Brain microvascular endothelial cell (primary cell): ENCODE data around the gene NRXN2.

ENCODE experiments used
- DNase-seq: peaks from one replicate; pipeline ENCODE4 v3.0.0-alpha.2; 2020
- H3K27ac ChIP-seq: fragments of 250-450 bp; sonication (Bioruptor Pico); 2 replicates; pipeline ENCODE4 v1.5.1; 2020; ENCODE audit warnings: mild to moderate bottlenecking, moderate library complexity
- H3K27me3 ChIP-seq: fragments of 250-450 bp; sonication (Bioruptor Pico); replicated peaks from 2 replicates; pipeline ENCODE4 v1.5.1; 2020; ENCODE audit warnings: mild to moderate bottlenecking
- H3K36me3 ChIP-seq: fragments of 250-450 bp; sonication (Bioruptor Pico); replicated peaks from 2 replicates; pipeline ENCODE4 v1.5.1; 2020; ENCODE audit warnings: mild to moderate bottlenecking
- H3K4me3 ChIP-seq: 2 replicates; pipeline ENCODE4 v1.5.1; 2011; ENCODE audit warnings: low read depth, mild to moderate bottlenecking, control low read depth, low read length, moderate library complexity
- in situ Hi-C: cut with HindIII; loops from 2 replicates; pipeline ENCODE4 v1.10.0; 2017; ENCODE audit warnings: low sequenced_read_pairs, low pct_ligation_motif_present
- TF ChIP-seq, protein P1 (sequence below): IDR thresholded peaks from 2 replicates; pipeline ENCODE4 v1.5.1; 2011; ENCODE audit warnings: low read depth, mild to moderate bottlenecking, moderate library complexity, low read length, control low read depth, inconsistent platforms; ENCODE audit errors: missing control alignments

NRXN2 gene

DNA sequence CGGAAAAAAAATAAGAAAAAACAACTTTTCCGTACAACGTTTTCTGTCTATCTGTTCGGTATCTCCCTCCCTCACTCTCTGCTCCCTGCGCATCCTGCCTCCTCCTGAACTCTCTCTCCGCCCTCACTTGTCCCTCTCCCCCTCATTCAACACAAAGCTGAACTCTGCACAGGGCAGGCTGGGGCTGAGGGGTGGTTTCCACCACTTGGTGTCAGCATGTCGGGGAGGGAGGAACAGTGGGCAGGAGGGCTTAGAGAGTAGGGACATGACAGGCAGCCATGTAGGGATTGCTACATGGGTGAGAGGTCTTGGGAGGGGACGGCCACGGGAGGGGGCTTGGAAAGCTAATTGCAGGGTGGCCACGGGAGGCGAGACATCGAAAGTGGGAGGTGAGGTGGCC, 114.4 kb downstream of the NRXN2 start:
- Histone ChIP-seq H3K4me3 (no peak overlapping the region), H3K36me3 (no peaks in the 10 kb centered on the region), H3K27ac (no peak overlapping the region), H3K27me3 (peaks cover 16% of the 10 kb centered on the region)
- TF ChIP-seq, protein P1, sequence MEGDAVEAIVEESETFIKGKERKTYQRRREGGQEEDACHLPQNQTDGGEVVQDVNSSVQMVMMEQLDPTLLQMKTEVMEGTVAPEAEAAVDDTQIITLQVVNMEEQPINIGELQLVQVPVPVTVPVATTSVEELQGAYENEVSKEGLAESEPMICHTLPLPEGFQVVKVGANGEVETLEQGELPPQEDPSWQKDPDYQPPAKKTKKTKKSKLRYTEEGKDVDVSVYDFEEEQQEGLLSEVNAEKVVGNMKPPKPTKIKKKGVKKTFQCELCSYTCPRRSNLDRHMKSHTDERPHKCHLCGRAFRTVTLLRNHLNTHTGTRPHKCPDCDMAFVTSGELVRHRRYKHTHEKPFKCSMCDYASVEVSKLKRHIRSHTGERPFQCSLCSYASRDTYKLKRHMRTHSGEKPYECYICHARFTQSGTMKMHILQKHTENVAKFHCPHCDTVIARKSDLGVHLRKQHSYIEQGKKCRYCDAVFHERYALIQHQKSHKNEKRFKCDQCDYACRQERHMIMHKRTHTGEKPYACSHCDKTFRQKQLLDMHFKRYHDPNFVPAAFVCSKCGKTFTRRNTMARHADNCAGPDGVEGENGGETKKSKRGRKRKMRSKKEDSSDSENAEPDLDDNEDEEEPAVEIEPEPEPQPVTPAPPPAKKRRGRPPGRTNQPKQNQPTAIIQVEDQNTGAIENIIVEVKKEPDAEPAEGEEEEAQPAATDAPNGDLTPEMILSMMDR: no peak
- DNase-seq: no peak
- in situ Hi-C loops: no loop called here

DNA sequence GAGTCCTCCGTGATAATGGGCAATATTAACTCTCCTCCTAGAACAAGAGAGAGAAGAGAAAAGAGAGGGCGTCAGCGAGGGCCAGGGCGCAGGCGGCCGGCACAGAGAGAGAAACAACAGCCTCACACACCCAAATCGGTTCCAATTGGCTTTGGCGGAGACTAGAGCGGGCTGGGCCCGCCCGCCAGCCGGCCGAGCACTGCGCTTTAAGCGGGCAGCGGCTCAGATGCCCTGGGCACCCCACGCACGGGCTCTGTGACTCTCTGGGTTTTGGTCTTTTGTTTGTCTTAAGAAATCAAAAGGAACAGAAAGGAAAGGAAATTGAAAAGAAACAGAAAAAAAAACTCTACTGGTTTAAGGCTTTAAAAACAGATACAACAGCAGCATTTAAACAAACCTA, 115.0 kb downstream of the NRXN2 start:
- Histone ChIP-seq H3K27me3 (peaks cover 16% of the 10 kb centered on the region), H3K36me3 (no peaks in the 10 kb centered on the region), H3K4me3 (no peak overlapping the region), H3K27ac (no peak overlapping the region)
- DNase-seq: no peak
- TF ChIP-seq, protein P1: no peak
- in situ Hi-C loops: no loop called here

DNA sequence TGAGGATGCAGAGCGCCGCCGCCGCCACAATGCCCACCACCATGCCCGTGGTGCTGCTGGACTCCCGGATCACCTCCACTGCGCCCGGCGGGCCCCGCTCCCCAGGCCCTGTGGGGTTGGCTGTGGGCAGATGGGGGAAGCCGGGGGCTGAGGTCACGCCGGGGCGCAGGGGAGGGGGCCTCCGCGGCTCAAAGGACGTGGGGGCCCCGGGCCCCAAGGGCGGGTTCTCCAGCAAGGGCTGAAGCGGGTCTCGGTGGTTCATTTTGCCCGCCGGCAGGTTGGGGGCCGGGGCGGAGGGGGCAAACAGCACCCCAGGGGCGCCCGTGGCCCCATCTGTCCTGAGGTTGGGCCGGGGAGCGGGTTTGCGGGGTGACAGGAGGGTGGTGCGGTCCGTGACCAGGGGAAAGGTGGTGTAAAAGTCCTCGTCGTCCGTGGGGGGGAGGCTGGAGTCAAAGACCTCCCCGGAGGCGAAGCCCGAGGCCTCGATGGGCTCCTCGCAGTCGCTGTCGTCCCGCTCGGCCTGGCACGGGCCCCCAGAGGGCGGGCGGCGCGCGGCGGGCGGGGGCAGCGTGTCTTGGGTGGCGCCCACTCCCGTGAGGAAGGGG, 115.5 kb downstream of the NRXN2 start:
- Histone ChIP-seq H3K36me3 (no peaks in the 10 kb centered on the region), H3K4me3 (no peak overlapping the region), H3K27ac (no peak overlapping the region), H3K27me3 (peaks cover 16% of the 10 kb centered on the region)
- DNase-seq: no peak
- in situ Hi-C loops: no loop called here
- TF ChIP-seq, protein P1: no peak

DNA sequence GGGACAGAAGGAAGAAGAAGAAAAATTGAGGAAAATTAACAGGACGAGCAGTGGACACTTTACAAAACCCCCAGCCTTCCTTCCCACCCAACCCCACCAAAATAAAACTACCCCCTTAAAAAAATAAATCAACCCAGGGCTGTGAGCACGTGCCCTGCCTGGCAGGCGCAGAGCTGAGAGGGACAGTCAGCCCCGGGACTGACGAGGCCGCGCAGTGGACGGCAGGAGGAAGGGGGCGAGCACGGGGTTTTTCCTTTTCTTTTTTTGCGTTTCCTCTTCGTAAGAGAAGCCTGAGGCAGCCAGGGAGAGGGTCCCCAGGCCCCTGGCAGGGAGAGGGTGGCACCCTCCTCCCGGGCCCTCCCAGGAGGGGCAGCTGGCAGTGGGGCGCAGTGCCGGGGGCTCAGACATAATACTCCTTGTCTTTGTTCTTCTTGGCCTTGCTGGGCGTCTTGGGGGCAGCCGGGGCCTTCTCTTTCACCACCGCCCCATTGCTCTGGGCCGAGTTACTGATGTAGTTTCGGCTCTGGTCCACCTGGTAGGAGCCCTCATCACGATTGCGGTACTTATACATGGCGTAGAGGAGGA, 116.1 kb downstream of the NRXN2 start:
- TF ChIP-seq, protein P1: no peak
- H3K4me3 ChIP-seq: no peak overlapping the region
- in situ Hi-C loops: no loop called here
- no peak overlapping the region for H3K27ac ChIP-seq
- peaks cover 16% of the 10 kb centered on the region for H3K27me3 ChIP-seq
- DNase-seq: no peak
- no peaks in the 10 kb centered on the region for H3K36me3 ChIP-seq

DNA sequence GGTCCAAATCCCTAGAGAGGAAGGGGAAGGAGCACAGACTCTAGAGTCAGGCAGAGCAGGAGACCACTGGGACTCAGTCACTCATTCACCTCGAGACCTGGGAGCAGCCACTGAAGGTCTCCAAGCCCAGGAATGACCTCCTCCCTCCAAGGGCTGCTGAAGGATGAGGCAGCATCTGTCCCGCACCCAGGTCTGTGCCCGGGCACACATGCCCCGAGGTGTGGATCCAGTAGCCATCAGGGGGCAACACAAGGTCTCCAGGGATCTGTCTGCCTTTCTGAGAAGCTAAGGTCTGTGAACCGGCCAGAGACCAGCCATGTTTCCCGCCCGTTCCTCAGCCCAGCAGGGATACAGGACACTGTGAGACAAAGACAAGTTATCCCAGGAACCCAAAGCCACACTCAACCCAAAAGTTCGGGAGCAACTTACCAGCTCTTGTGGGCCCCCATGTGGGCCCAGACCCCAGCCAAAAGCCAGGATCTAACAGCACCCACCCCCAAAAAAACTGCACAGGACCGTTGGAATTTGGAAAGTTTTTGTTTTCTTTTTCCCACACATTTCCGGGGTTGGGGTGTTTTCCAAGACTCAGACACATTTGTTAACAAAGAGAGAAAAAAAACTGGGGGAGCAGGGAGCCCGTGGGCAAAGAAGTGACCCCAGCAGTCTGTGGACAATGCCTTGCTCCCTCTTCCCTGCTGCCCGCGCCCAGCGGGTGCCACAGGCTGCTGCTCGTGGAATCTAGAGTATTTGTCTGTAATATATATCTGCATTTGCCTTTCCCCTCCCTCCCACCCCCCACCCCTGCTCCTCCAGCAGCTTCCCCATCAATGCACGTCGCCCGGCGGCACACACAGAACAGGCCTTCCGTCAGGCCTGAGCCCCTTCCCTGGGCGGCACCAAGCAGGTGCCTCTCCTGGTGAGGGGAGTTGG, 117.1 kb downstream of the NRXN2 start:
- in situ Hi-C loops: no loop called here
- TF ChIP-seq, protein P1: no peak
- Histone ChIP-seq H3K36me3 (no peaks in the 10 kb centered on the region), H3K27me3 (peaks cover 16% of the 10 kb centered on the region), H3K27ac (no peak overlapping the region), H3K4me3 (no peak overlapping the region)
- DNase-seq: no peak
